K562 (cell line): ENCODE results near the gene QPRT. TPM values are rescaled to one million over a fixed set of nuclear protein-coding genes. Genes with fewer than 3 reads are reported as not detected.

ENCODE experiments used
- HMG20A ChIP-seq: fragments of 450-650 bp; formaldehyde crosslinking; conservative IDR thresholded peaks from 2 replicates; pipeline ENCODE4 v1.4.0; 2020; ENCODE audit warnings: mild to moderate bottlenecking, mixed read lengths
- KAT7 ChIP-seq: sonication (generic); formaldehyde crosslinking; IDR thresholded peaks from 2 replicates; pipeline ENCODE4 v1.8.0; 2022; ENCODE audit warnings: missing genetic modification reagents, mild to moderate bottlenecking, borderline replicate concordance
- KDM4B ChIP-seq, 2 experiments: fragments of 450-650 bp in 1 of 2; sonication (generic) in 1 of 2; IDR thresholded peaks; 2 replicates each; pipeline ENCODE4 v1.6.1; 2016 to 2017; ENCODE audit warnings: borderline replicate concordance in 2 of 2, antibody characterized with exemption in 1 of 2, low read depth in 1 of 2, mild to moderate bottlenecking in 1 of 2
- SIN3B ChIP-seq: fragments of 450-650 bp; IDR thresholded peaks from 2 replicates; pipeline ENCODE4 v1.6.1; 2017; ENCODE audit warnings: low read depth, mild to moderate bottlenecking, moderate library complexity
- TEAD1 ChIP-seq, 2 experiments: fragments of 450-650 bp in 1 of 2; sonication (generic) in 1 of 2; formaldehyde crosslinking; IDR thresholded peaks; 2 replicates each; pipeline versions ENCODE4 v1.4.0 to v1.8.0; 2020 to 2022; ENCODE audit warnings: mild to moderate bottlenecking in 2 of 2, missing genetic modification reagents in 1 of 2
- TEAD2 ChIP-seq: fragments of 450-650 bp; IDR thresholded peaks from 2 replicates; pipeline ENCODE4 v1.6.1; 2016; ENCODE audit warnings: missing genetic modification characterization, control low read depth, missing compliant biosample characterization
- YY1 ChIP-seq, 3 experiments: IDR thresholded peaks; 2 replicates each; pipeline ENCODE4 v1.6.1; 2011; ENCODE audit warnings: low read length in 2 of 3, mild to moderate bottlenecking in 2 of 3, moderate library complexity in 2 of 3, borderline replicate concordance in 1 of 3, control low read depth in 1 of 3, low read depth in 1 of 3; ENCODE audit not compliant: insufficient read depth in 3 of 3, insufficient replicate concordance in 2 of 3, control insufficient read depth in 1 of 3, insufficient read length in 1 of 3; ENCODE audit errors: extremely low read depth in 1 of 3
- ZNF347 ChIP-seq: fragments of 450-650 bp; formaldehyde crosslinking; IDR thresholded peaks from 2 replicates; pipeline ENCODE4 v1.4.0; 2020; ENCODE audit warnings: low read depth, mild to moderate bottlenecking, moderate library complexity
- polyA plus RNA-seq, 8 experiments: library from polyadenylated mRNA; depleted of rRNA in 4 of 8; stranded (reverse) in 5 of 8; unstranded in 3 of 8; fragments of >200 nt; fragmentation: Nextera tagmentation in 2 of 8; fragmentation: Illumina TruSeq in 1 of 8; extraction: Ambion mirVana in 2 of 8; extraction: Trizol in 1 of 8; gene quantifications; 2 replicates each; pipeline versions ENCODE4 v1.2.1 to v1.2.3, GENCODE V29; 2011 to 2014; ENCODE audit warnings: inconsistent platforms in 1 of 8, missing spikeins in 1 of 8
- total RNA-seq, 7 experiments: library from RNA; depleted of rRNA in 6 of 7; stranded (reverse); fragments of >200 nt in 6 of 7; fragmentation: Illumina TruSeq in 2 of 7; extraction: Trizol in 2 of 7; gene quantifications; 2 replicates each; pipeline versions ENCODE4 v1.2.1 to v1.2.3, GENCODE V29; 2011 to 2021; ENCODE audit warnings: low replicate concordance in 1 of 7
- TF ChIP-seq, protein P1 (sequence below): sonication (generic); formaldehyde crosslinking; IDR thresholded peaks from 2 replicates; pipeline ENCODE4 v1.8.1; 2022; ENCODE audit warnings: missing genetic modification reagents
- TF ChIP-seq, protein P2 (sequence below), 2 experiments: fragments of 250-450 bp in 1 of 2; fragments of 450-650 bp in 1 of 2; sonication (Bioruptor Pico) in 1 of 2; IDR thresholded peaks; 2 replicates each; pipeline versions ENCODE4 v1.6.1 to v1.8.0; 2016 to 2021; ENCODE audit warnings: mild to moderate bottlenecking in 2 of 2, moderate library complexity in 2 of 2, missing compliant biosample characterization in 1 of 2, missing genetic modification characterization in 1 of 2
- TF ChIP-seq, protein P3 (sequence below): fragments of 450-650 bp; formaldehyde crosslinking; IDR thresholded peaks from 2 replicates; pipeline ENCODE4 v1.4.0; 2022; ENCODE audit warnings: missing genetic modification characterization
- TF ChIP-seq, protein P4 (sequence below), 2 experiments: fragments of 450-650 bp; IDR thresholded peaks; 2 replicates each; pipeline ENCODE4 v1.6.1; 2016
- TF ChIP-seq, protein P5 (sequence below): fragments of 250-450 bp; sonication (Bioruptor Pico); IDR thresholded peaks from 2 replicates; pipeline ENCODE4 v1.4.0; 2020; ENCODE audit warnings: mild to moderate bottlenecking, moderate library complexity
- TF ChIP-seq, protein P6 (sequence below): sonication (generic); formaldehyde crosslinking; IDR thresholded peaks from 2 replicates; pipeline ENCODE4 v1.8.0; 2023; ENCODE audit warnings: mild to moderate bottlenecking, missing genetic modification reagents

Gene QPRT
- total and polyA plus RNA-seq, 9 of the 15 experiments (the other 6 are each of a cell fraction or from before 2014, with no cell fraction given), result 7.7 to 112 (median 64.1) TPM

DNA sequence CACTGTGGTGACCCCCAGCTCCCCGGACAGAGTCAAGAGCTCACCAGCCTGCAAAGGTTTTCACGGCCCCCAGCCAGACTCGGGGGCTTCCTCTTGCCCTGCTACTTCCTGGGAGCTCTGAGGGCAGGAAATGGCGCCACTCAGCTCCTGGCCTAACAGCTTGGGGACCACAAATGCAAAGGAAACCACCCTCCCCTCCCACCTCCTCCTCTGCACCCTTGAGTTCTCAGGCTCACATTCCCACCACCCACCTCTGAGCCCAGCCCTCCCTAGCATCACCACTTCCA is 16.3 kb upstream of the QPRT start (continued):
- TF ChIP-seq, protein P1, sequence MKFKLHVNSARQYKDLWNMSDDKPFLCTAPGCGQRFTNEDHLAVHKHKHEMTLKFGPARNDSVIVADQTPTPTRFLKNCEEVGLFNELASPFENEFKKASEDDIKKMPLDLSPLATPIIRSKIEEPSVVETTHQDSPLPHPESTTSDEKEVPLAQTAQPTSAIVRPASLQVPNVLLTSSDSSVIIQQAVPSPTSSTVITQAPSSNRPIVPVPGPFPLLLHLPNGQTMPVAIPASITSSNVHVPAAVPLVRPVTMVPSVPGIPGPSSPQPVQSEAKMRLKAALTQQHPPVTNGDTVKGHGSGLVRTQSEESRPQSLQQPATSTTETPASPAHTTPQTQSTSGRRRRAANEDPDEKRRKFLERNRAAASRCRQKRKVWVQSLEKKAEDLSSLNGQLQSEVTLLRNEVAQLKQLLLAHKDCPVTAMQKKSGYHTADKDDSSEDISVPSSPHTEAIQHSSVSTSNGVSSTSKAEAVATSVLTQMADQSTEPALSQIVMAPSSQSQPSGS (CRISPR knock-in tag), result no peak
- TF ChIP-seq TEAD2, result no peak
- TF ChIP-seq, protein P2, sequence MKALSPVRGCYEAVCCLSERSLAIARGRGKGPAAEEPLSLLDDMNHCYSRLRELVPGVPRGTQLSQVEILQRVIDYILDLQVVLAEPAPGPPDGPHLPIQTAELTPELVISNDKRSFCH (CRISPR knock-in tag; IDR thresholded peaks at IDR 0.05), result no peak
- TF ChIP-seq, protein P2 (tag; IDR thresholded peaks at IDR 0.05), result no peak
- peak in 2 of 3 experiments; percentile 50 to 81 for TF ChIP-seq YY1 (IDR thresholded peaks at IDR 0.05; ENCODE audit: borderline replicate concordance in 1 of 3, control insufficient read depth in 1 of 3, extremely low read depth in 1 of 3, insufficient read depth in 3 of 3, insufficient read length in 1 of 3, insufficient replicate concordance in 2 of 3, low read depth in 1 of 3, low read length in 2 of 3)
- 0 out of 2 replicates have a peak, but pooled peaks have one; percentile 3 for TF ChIP-seq SIN3B
- TF ChIP-seq, protein P3, sequence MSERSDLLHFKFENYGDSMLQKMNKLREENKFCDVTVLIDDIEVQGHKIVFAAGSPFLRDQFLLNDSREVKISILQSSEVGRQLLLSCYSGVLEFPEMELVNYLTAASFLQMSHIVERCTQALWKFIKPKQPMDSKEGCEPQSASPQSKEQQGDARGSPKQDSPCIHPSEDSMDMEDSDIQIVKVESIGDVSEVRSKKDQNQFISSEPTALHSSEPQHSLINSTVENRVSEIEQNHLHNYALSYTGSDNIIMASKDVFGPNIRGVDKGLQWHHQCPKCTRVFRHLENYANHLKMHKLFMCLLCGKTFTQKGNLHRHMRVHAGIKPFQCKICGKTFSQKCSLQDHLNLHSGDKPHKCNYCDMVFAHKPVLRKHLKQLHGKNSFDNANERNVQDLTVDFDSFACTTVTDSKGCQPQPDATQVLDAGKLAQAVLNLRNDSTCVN, result peak; percentile 27; the same call in 1 of the 2 replicates
- TF ChIP-seq HMG20A, result no peak
- TF ChIP-seq KDM4B (IDR thresholded peaks at IDR 0.05; ENCODE audit: borderline replicate concordance in 2 of 2, low read depth in 1 of 2), result no peak
- no peak for TF ChIP-seq TEAD1 (CRISPR knock-in tag; IDR thresholded peaks at IDR 0.05)
- TF ChIP-seq, protein P4, sequence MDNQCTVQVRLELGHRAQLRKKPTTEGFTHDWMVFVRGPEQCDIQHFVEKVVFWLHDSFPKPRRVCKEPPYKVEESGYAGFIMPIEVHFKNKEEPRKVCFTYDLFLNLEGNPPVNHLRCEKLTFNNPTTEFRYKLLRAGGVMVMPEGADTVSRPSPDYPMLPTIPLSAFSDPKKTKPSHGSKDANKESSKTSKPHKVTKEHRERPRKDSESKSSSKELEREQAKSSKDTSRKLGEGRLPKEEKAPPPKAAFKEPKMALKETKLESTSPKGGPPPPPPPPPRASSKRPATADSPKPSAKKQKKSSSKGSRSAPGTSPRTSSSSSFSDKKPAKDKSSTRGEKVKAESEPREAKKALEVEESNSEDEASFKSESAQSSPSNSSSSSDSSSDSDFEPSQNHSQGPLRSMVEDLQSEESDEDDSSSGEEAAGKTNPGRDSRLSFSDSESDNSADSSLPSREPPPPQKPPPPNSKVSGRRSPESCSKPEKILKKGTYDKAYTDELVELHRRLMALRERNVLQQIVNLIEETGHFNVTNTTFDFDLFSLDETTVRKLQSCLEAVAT (IDR thresholded peaks at IDR 0.05), result peak in 1 of 2 experiments; percentile 8; a peak in 2 of 4 replicates
- TF ChIP-seq, protein P5, sequence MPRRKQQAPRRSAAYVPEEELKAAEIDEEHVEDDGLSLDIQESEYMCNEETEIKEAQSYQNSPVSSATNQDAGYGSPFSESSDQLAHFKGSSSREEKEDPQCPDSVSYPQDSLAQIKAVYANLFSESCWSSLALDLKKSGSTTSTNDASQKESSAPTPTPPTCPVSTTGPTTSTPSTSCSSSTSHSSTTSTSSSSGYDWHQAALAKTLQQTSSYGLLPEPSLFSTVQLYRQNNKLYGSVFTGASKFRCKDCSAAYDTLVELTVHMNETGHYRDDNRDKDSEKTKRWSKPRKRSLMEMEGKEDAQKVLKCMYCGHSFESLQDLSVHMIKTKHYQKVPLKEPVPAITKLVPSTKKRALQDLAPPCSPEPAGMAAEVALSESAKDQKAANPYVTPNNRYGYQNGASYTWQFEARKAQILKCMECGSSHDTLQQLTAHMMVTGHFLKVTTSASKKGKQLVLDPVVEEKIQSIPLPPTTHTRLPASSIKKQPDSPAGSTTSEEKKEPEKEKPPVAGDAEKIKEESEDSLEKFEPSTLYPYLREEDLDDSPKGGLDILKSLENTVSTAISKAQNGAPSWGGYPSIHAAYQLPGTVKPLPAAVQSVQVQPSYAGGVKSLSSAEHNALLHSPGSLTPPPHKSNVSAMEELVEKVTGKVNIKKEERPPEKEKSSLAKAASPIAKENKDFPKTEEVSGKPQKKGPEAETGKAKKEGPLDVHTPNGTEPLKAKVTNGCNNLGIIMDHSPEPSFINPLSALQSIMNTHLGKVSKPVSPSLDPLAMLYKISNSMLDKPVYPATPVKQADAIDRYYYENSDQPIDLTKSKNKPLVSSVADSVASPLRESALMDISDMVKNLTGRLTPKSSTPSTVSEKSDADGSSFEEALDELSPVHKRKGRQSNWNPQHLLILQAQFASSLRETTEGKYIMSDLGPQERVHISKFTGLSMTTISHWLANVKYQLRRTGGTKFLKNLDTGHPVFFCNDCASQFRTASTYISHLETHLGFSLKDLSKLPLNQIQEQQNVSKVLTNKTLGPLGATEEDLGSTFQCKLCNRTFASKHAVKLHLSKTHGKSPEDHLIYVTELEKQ (CRISPR knock-in tag), result no peak
- TF ChIP-seq, protein P6, sequence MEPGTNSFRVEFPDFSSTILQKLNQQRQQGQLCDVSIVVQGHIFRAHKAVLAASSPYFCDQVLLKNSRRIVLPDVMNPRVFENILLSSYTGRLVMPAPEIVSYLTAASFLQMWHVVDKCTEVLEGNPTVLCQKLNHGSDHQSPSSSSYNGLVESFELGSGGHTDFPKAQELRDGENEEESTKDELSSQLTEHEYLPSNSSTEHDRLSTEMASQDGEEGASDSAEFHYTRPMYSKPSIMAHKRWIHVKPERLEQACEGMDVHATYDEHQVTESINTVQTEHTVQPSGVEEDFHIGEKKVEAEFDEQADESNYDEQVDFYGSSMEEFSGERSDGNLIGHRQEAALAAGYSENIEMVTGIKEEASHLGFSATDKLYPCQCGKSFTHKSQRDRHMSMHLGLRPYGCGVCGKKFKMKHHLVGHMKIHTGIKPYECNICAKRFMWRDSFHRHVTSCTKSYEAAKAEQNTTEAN (CRISPR knock-in tag), result no peak
- TF ChIP-seq KAT7, result no peak
- TF ChIP-seq ZNF347, result no peak
